GM12878 (cell line): ENCODE measurements around the gene PAX5. TPM values are rescaled to one million over a fixed set of nuclear protein-coding genes. Genes with fewer than 3 reads are reported as not detected.

Experiments used
- ATF7 ChIP-seq: fragments of 450-650 bp; IDR thresholded peaks from 2 replicates; pipeline ENCODE4 v1.6.1; 2016; ENCODE audit warnings: low read depth, mild to moderate bottlenecking
- CBX5 ChIP-seq: sonication (generic); IDR thresholded peaks from 2 replicates; pipeline ENCODE4 v1.6.1; 2016; ENCODE audit warnings: low read depth, moderate library complexity, mild to moderate bottlenecking, inconsistent platforms
- CEBPB ChIP-seq, 2 experiments: fragments of 150-350 bp in 1 of 2; IDR thresholded peaks; 2 replicates each; pipeline ENCODE4 v1.6.1; 2012 to 2014; ENCODE audit warnings: low read depth in 2 of 2, low read length in 2 of 2, borderline replicate concordance in 1 of 2, inconsistent platforms in 1 of 2
- CTCF ChIP-seq, 3 experiments: IDR thresholded peaks in 2 of 3; conservative IDR thresholded peaks in 1 of 3; 2 replicates each; pipeline ENCODE4 v1.5.1; 2011; ENCODE audit warnings: low read depth in 3 of 3, low read length in 3 of 3, mild to moderate bottlenecking in 3 of 3, control low read depth in 2 of 3, moderate library complexity in 2 of 3, inconsistent platforms in 1 of 3, mixed read lengths in 1 of 3; ENCODE audit not compliant: control insufficient read depth in 2 of 3, insufficient read depth in 1 of 3; ENCODE audit errors: extremely low read depth in 1 of 3
- MTA2 ChIP-seq: fragments of 450-650 bp; IDR thresholded peaks from 2 replicates; pipeline ENCODE4 v1.6.1; 2016; ENCODE audit warnings: low read depth, mild to moderate bottlenecking, moderate library complexity
- POLR2AphosphoS2 ChIP-seq: IDR thresholded peaks from 2 replicates; pipeline ENCODE4 v1.6.1; 2011; ENCODE audit warnings: low read depth, mild to moderate bottlenecking, low read length, improper control_type of control experiment, moderate library complexity
- WRNIP1 ChIP-seq: IDR thresholded peaks from 2 replicates; pipeline ENCODE4 v1.6.1; 2011; ENCODE audit warnings: low read depth, low read length, improper control_type of control experiment, borderline replicate concordance
- YY1 ChIP-seq: IDR thresholded peaks from 2 replicates; pipeline ENCODE4 v1.6.1; 2011; ENCODE audit warnings: low read depth, mild to moderate bottlenecking, low read length
- ZBTB4 ChIP-seq: fragments of 450-650 bp; formaldehyde crosslinking; IDR thresholded peaks from 2 replicates; pipeline ENCODE4 v1.4.0; 2022; ENCODE audit warnings: mild to moderate bottlenecking, moderate library complexity
- polyA plus RNA-seq, 11 experiments: library from polyadenylated mRNA; depleted of rRNA in 4 of 11; unstranded in 6 of 11; stranded (reverse) in 5 of 11; fragments of >200 nt; fragmentation: Nextera tagmentation in 4 of 11; fragmentation: Illumina TruSeq in 1 of 11; extraction: Ambion mirVana in 4 of 11; extraction: Trizol in 1 of 11; gene quantifications; 1 replicate in 1 of 11; 2 replicates in 10 of 11; pipeline versions ENCODE4 v1.2.1 to v1.2.3, GENCODE V29; 2011 to 2016; ENCODE audit warnings: inconsistent platforms in 2 of 11, missing spikeins in 2 of 11, low read depth in 1 of 11
- total RNA-seq, 4 experiments: library from RNA; depleted of rRNA in 3 of 4; stranded (reverse); fragments of >200 nt in 3 of 4; fragmentation: Illumina TruSeq in 1 of 4; extraction: Trizol in 1 of 4; gene quantifications; 2 replicates each; pipeline versions ENCODE4 v1.2.1 to v1.2.3, GENCODE V29; 2013 to 2021
- TF ChIP-seq, protein P1 (sequence below): fragments of 450-650 bp; conservative IDR thresholded peaks from 2 replicates; pipeline ENCODE4 v1.6.1; 2017; ENCODE audit warnings: mild to moderate bottlenecking, moderate library complexity
- TF ChIP-seq, protein P2 (sequence below): fragments of 450-650 bp; IDR thresholded peaks from 2 replicates; pipeline ENCODE4 v1.6.1; 2018; ENCODE audit warnings: mild to moderate bottlenecking, low read depth, moderate library complexity; ENCODE audit not compliant: partially characterized antibody

Gene PAX5
- total and polyA plus RNA-seq, 10 of the 15 experiments (the other 5 are each of a cell fraction or from before 2014, with no cell fraction given) = 2.2 to 123 (median 31.9) TPM

- TF ChIP-seq, protein P1, sequence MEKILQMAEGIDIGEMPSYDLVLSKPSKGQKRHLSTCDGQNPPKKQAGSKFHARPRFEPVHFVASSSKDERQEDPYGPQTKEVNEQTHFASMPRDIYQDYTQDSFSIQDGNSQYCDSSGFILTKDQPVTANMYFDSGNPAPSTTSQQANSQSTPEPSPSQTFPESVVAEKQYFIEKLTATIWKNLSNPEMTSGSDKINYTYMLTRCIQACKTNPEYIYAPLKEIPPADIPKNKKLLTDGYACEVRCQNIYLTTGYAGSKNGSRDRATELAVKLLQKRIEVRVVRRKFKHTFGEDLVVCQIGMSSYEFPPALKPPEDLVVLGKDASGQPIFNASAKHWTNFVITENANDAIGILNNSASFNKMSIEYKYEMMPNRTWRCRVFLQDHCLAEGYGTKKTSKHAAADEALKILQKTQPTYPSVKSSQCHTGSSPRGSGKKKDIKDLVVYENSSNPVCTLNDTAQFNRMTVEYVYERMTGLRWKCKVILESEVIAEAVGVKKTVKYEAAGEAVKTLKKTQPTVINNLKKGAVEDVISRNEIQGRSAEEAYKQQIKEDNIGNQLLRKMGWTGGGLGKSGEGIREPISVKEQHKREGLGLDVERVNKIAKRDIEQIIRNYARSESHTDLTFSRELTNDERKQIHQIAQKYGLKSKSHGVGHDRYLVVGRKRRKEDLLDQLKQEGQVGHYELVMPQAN = peak; percentile 54; the same call in 1 of the 2 replicates
- TF ChIP-seq, protein P2, sequence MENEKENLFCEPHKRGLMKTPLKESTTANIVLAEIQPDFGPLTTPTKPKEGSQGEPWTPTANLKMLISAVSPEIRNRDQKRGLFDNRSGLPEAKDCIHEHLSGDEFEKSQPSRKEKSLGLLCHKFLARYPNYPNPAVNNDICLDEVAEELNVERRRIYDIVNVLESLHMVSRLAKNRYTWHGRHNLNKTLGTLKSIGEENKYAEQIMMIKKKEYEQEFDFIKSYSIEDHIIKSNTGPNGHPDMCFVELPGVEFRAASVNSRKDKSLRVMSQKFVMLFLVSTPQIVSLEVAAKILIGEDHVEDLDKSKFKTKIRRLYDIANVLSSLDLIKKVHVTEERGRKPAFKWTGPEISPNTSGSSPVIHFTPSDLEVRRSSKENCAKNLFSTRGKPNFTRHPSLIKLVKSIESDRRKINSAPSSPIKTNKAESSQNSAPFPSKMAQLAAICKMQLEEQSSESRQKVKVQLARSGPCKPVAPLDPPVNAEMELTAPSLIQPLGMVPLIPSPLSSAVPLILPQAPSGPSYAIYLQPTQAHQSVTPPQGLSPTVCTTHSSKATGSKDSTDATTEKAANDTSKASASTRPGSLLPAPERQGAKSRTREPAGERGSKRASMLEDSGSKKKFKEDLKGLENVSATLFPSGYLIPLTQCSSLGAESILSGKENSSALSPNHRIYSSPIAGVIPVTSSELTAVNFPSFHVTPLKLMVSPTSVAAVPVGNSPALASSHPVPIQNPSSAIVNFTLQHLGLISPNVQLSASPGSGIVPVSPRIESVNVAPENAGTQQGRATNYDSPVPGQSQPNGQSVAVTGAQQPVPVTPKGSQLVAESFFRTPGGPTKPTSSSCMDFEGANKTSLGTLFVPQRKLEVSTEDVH = no peak
- no peak for TF ChIP-seq CEBPB (IDR thresholded peaks at IDR 0.05; ENCODE audit: borderline replicate concordance in 1 of 2, low read depth in 2 of 2, low read length in 2 of 2)
- TF ChIP-seq WRNIP1 = no peak
- TF ChIP-seq ATF7 = no peak
- no peak for TF ChIP-seq ZBTB4 (CRISPR knock-in tag)
- TF ChIP-seq CTCF (IDR thresholded peaks at IDR 0.05 in 2 of 3, conservative IDR thresholded peaks at IDR 0.05 in 1 of 3; ENCODE audit: control insufficient read depth in 2 of 3, extremely low read depth in 1 of 3, insufficient read depth in 1 of 3, low read depth in 3 of 3, low read length in 3 of 3) = peak in 1 of 3 experiments; percentile 5; a peak in 1 of 6 replicates
- TF ChIP-seq MTA2 = no peak
- 0 out of 2 replicates have a peak, but pooled peaks have one; percentile 43 for TF ChIP-seq YY1
- TF ChIP-seq CBX5 = no peak
- no peak for TF ChIP-seq POLR2AphosphoS2
Measured at GRCh38 chr9:37026113-37026930, 7.7 kb downstream of the PAX5 start (continued).
